ENCODE results near the gene CTH. TPM values are rescaled to one million over a fixed set of nuclear protein-coding genes. Genes with fewer than 3 reads are reported as not detected.
A peak's percentile ranks its signal among the peaks of the same experiment; 100 is the strongest.

CTH gene
- polyA plus RNA-seq, 3 donors = 0.16 to 1.5 (median 0.28) TPM

DNA sequence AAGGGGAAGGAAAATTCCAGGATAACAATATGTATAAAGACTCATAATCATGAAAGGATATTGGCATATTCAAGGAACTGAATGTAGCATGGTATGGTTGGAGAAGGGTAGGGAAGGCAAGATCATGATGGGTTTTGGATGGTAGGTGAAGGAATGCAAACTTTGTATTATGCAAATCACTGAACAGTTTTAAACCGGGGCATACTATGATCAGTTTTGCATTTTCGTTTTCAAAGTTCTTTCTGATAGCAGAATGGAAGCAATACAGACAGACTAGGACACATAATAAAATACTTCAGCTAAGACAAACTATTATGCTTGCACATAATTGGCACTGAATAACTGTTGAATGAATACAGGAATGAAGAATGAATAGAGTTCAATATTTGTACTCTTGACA lies 14.5 kb upstream of the CTH start:
- TF ChIP-seq, protein P1, sequence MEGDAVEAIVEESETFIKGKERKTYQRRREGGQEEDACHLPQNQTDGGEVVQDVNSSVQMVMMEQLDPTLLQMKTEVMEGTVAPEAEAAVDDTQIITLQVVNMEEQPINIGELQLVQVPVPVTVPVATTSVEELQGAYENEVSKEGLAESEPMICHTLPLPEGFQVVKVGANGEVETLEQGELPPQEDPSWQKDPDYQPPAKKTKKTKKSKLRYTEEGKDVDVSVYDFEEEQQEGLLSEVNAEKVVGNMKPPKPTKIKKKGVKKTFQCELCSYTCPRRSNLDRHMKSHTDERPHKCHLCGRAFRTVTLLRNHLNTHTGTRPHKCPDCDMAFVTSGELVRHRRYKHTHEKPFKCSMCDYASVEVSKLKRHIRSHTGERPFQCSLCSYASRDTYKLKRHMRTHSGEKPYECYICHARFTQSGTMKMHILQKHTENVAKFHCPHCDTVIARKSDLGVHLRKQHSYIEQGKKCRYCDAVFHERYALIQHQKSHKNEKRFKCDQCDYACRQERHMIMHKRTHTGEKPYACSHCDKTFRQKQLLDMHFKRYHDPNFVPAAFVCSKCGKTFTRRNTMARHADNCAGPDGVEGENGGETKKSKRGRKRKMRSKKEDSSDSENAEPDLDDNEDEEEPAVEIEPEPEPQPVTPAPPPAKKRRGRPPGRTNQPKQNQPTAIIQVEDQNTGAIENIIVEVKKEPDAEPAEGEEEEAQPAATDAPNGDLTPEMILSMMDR (IDR thresholded peaks at IDR 0.05) = no peak
- no peaks in the 10 kb centered on the region for H3K79me2 ChIP-seq (ENCODE audit: insufficient read depth, low read length)
- no peaks in the 10 kb centered on the region for H3K36me3 Mint-ChIP-seq
- no peak overlapping the region for H3K4me3 ChIP-seq (replicated peaks in 1 of 3; ENCODE audit: low read depth in 2 of 3, low read length in 3 of 3)
- H3K9me3 Mint-ChIP-seq = no peaks in the 10 kb centered on the region
- no peaks in the 10 kb centered on the region for H3K36me3 ChIP-seq (replicated peaks in 1 of 2; ENCODE audit: control insufficient read depth in 1 of 2, insufficient read depth in 2 of 2, low read length in 2 of 2)
- no peaks in the 10 kb centered on the region for H3K27me3 ChIP-seq (ENCODE audit: control insufficient read depth in 2 of 2, insufficient read depth in 2 of 2, low read length in 2 of 2)
- DNase-seq = no peak
- no peak overlapping the region for H3K27ac Mint-ChIP-seq
- H2AFZ ChIP-seq (ENCODE audit: insufficient read depth, low read depth, low read length, poor library complexity, severe bottlenecking) = no peak overlapping the region
- no peaks in the 10 kb centered on the region for H3K9me3 ChIP-seq (replicated peaks in 1 of 2; ENCODE audit: control insufficient read depth in 1 of 2, insufficient read depth in 1 of 2, low read length in 2 of 2)
- peaks cover 2 to 8% (median 6%) of the 10 kb centered on the region in 3 donors for H3K27me3 Mint-ChIP-seq (ENCODE audit: low read depth in 3 of 3)
- intact Hi-C loops (cut with micrococcal nuclease) = no loop called here
- H3K4me1 Mint-ChIP-seq = no peaks in the 10 kb centered on the region
- no peak overlapping the region for H3K27ac ChIP-seq (ENCODE audit: low read depth in 1 of 2, low read length in 2 of 2)
- no CpG with 5 or more reads among the region's 2 CpGs for WGBS (ENCODE audit: insufficient coverage)
- H3K4me2 ChIP-seq (replicated peaks; ENCODE audit: extremely low read depth, low read length, poor library complexity, severe bottlenecking) = no peak overlapping the region
- H3K9ac ChIP-seq (ENCODE audit: insufficient read depth, low read length, poor library complexity, severe bottlenecking) = no peak overlapping the region
- no peaks in the 10 kb centered on the region for H3K4me1 ChIP-seq (ENCODE audit: control insufficient read depth in 1 of 2, insufficient read depth in 2 of 2, low read length in 2 of 2)
- no peak overlapping the region for H3K4me3 Mint-ChIP-seq
- no peaks in the 10 kb centered on the region for H4K20me1 ChIP-seq (ENCODE audit: insufficient read depth, low read length)

DNA sequence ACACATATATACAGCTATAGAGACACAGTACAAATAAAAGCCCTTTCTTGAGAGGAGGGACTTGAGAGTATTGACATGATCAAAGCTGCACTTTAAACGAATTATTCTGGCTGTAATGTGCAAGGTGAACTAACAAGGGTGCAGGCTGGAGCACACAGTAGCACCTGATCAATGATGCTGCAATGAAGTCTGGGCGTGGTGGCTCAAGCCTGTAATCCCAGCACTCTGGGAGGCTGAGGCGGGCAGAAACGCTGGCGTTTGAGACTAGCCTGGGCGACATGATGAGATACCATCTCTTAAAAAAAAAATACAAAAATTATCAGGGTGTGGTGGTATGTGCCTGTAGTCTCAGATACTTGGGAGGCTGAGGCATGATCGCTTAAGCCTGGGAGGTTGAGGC lies 14.1 kb upstream of the CTH start:
- no peak for DNase-seq
- Histone ChIP-seq H4K20me1 (ENCODE audit: insufficient read depth, low read length) (no peaks in the 10 kb centered on the region), H3K9me3 (replicated peaks in 1 of 2; ENCODE audit: control insufficient read depth in 1 of 2, insufficient read depth in 1 of 2, low read length in 2 of 2) (no peaks in the 10 kb centered on the region), H3K4me3 (replicated peaks in 1 of 3; ENCODE audit: low read depth in 2 of 3, low read length in 3 of 3) (no peak overlapping the region), H3K27ac (ENCODE audit: low read depth in 1 of 2, low read length in 2 of 2) (no peak overlapping the region), H3K36me3 (replicated peaks in 1 of 2; ENCODE audit: control insufficient read depth in 1 of 2, insufficient read depth in 2 of 2, low read length in 2 of 2) (no peaks in the 10 kb centered on the region), H3K27me3 (ENCODE audit: control insufficient read depth in 2 of 2, insufficient read depth in 2 of 2, low read length in 2 of 2) (no peaks in the 10 kb centered on the region), H3K79me2 (ENCODE audit: insufficient read depth, low read length) (no peaks in the 10 kb centered on the region), H3K4me1 (ENCODE audit: control insufficient read depth in 1 of 2, insufficient read depth in 2 of 2, low read length in 2 of 2) (no peaks in the 10 kb centered on the region), H3K9ac (ENCODE audit: insufficient read depth, low read length, poor library complexity, severe bottlenecking) (no peak overlapping the region), H3K4me2 (replicated peaks; ENCODE audit: extremely low read depth, low read length, poor library complexity, severe bottlenecking) (no peak overlapping the region), H2AFZ (ENCODE audit: insufficient read depth, low read depth, low read length, poor library complexity, severe bottlenecking) (no peak overlapping the region)
- WGBS (ENCODE audit: insufficient coverage) = 69% methylated on average over 2 of the region's 7 CpGs
- Mint-ChIP-seq H3K27ac (peak overlapping the region in 1 of 7 donors; percentile 4), H3K9me3 (no peaks in the 10 kb centered on the region), H3K4me1 (no peaks in the 10 kb centered on the region), H3K27me3 (ENCODE audit: low read depth in 3 of 3) (peaks cover 2 to 7% (median 6%) of the 10 kb centered on the region in 3 donors), H3K36me3 (no peaks in the 10 kb centered on the region), H3K4me3 (no peak overlapping the region)
- TF ChIP-seq, protein P1 (IDR thresholded peaks at IDR 0.05) = no peak
- intact Hi-C loops (cut with micrococcal nuclease) = no loop called here

Data from CD14-positive monocyte (primary cell).